Bone marrow (tissue), 2 donors: Measurements from ENCODE around the gene CECR2.

ENCODE experiments used
- DNase-seq, 2 donors: peaks; one replicate each; lab custom pipeline; 2025; lab: John Stamatoyannopoulos, UW

CECR2 gene

DNA sequence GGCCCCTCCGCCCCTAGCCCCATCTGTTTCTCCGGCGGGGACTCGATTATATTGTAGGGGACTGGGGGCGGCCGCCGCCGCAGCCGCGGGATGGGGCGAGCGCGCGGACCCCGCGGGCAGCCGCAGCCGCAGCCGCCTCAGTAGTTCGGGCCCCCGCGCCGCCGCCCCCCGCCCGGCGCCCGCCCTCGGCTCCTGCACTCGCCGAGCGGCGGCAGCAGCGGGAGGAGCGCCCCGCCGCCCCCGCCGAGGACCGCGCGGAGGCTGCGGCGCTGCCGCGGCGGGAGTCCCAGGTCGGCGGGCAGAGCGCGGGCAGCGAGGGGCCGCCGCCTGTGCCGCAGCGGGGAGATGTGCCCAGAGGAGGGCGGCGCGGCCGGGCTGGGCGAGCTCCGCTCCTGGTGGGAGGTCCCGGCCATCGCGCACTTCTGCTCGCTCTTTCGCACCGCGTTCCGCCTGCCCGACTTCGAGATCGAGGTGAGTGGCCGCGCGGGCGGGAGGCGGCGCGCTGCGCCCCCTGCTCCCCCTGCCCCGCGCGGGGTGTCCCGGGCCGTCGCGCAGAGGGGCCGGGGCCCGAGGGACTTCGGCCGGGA lies at the start of gene CECR2:
TSS of gene CECR2 (plus strand) at position 22 of the 587 bp plus-strand sequence. CDS start at position 346, 324 bp downstream.
- no peak for DNase-seq

DNA sequence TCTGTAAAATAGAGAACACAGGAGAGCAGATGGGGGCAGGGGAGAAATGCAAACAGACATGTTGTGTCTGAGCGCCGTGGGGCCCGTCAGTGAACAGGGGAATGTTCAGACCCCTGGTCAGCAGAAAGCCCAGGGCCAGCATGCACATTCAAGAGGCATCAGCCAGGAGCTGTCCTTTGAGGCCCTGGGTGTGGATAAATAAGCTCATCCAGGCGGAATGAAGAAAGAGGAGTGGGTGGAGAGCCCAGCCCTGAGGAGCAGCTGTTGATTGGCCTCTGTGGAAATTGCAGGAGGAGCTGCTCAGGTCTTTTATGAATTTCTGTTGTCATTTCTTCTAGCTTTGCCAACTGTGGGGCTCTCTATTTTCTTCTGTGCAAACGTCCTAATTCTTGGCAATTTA lies 49.7 kb upstream of the CECR2 start:
- DNase-seq, result no peak

DNA sequence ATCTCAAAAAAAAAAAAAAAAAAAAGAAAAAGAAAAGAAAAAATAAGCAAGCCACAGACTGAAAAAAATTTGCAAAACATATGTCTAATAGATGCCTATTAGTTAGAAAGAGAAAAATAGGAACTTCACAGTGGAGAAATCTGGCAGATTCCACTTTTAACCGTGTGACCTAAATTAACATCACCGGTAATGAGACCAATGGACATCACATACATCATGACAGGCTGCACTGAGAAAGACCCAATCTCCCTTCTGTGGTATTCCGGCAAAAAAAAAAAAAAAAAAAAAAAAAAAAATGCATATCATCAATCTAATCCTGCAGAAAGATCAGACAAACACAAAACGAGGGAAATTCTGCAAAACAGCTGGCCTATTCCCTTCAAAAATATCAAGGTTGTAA lies 46.7 kb upstream of the CECR2 start:
- DNase-seq, result no peak

DNA sequence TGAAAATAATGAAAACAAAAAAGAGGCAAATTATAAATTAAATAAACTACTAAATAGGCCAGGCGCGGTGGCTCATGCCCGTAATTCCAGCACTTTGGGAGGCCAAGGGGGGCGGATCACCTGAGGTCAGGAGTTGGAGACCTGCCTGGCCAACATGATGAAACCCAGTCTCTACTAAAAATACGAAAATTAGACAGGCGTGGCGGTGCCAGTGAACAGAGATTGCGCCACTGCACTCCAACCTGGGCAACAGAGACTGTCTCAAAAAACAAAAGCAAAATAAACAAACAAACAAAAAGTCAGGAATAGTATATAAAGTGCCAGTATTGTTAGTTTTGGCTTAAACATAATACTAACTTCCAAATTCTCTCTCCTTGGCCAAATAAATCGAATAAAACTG lies 37.6 kb upstream of the CECR2 start:
- no peak for DNase-seq

DNA sequence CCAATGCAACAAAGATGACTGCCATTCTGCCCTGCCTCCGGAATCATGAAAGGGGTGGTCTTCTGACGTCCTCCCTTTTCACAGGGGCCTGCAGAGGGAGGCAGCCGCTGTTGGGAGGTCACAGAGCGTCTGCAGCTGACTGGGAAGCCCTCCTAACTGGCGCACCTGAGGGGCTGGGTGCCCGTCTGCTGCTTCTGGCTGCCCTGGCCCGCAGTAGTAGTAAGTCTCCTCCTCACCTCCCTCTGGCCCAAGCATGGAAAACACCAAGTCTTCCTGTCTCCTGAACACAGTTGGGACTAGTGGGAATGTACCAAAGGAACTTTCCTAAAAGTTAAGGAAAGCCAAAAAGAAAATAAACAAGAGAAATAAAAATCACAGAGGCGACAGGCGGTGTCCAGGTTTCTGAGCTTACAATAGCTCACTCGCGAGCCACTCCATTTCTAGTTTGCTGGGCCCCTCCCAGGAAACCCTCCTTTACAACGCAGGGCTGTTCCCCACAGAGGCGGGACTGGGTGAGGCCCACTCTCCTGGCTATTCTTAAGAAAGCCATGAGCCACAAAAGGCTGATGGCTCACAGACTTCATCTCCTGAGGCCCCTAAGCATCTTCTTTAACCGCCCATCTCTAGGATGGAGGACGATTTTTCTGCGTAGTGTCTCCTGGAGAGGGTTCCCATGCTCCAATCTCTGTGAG lies 37.0 kb upstream of the CECR2 start:
- DNase-seq, result no peak

DNA sequence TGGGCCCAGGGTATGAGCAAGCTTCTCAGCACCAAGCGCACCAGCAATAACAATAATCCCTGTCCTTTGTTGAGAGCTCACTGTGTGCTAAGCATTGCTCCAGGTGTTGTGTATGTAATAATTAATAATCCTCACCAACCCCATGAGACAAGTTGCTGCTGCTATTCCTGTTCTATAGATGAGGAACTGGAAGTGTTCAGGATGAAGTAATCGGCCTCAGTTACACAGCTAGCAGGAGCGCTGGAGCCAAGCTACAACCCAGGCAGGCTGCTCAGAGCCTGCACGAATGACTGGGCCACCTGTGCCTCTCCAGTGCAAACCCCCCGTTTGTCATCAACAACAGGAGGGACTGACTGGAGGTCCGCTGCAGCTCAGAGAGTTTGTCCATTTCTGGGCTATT lies 35.2 kb upstream of the CECR2 start:
- DNase-seq, result no peak

DNA sequence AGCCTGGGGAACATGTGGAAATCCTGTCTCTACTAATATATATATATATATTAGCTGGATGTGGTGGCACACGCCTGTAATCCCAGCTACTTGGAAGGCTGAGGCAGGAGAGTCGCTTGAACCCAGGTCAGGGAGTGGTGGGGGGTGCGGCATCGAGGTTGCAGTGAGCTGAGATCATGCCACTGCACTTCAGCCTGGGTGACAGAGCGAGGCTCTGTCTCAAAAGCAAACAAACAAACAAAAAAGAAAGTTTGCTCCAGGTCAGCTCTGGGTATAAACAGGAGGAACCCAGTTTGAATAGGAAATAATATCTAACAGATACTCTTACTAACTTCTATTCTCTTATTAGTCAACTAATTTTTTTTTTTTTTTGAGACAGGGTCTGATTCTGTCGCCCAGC lies 34.3 kb upstream of the CECR2 start:
- DNase-seq, result no peak

DNA sequence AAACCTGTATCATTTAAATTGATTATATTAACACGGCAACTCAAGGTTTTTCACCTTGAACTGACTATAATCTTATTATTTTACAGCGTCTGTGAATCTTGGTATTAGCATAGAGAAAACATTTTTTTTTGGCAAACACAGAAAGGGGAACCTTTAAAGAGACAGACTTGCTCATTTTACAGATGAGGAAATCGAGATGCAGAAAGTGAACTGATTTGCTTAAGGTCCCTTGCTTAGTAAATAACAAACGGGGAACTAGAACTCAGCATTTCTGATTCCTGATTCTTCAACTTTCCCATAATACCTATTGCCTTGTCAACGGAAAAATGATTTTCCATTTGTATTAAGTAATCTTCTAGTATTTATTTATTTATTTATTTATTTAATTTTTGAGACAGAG lies 33.2 kb upstream of the CECR2 start:
- no peak for DNase-seq

DNA sequence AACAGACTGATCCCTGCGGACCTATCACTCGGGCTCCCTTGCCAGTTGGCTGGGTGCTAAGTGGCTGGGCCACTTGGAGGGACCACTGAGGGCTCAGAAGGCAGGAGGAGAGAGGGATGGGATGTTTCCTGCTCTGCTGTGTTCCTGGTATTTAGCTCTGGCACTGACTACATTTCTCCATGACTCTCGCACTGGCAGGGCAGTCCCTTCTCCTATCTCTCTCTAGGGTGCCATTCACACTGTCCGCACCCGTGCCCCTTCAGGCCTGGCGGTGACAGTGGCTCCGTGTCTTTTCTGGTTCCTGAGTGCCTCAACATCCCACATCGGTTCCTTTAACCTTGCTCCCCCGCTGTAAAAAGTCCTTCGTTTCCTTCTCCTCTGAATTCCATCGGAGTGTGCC lies 31.6 kb upstream of the CECR2 start:
- DNase-seq, result no peak

DNA sequence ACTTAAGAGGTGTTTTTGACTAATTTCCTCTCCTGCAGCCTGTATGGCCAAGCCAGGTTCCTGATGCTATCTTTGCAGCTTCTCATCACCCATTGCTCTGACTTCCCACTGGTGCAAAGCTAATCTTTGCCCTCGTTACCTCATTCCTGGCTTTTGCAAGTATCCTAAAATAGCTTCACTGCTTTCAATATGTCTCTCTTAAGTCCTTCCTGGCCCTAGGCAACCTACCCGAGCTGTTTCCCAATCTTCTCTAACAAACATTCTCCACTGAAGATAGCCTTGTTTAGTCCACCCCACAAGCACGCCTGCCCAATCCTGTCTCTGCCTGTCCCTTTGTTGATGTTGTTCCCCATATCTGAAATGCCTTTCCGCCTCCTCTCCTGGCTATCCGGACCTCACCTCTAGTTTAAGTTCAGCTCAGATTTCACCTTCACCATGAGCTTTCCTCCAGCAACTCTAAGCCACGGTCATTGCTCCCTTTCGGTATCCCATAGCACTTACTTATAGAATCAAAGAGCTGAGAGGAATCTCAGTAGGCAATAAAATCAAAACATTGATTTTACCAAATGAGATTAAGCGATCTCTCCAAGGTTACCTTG lies 30.1 kb upstream of the CECR2 start:
- DNase-seq, result no peak

DNA sequence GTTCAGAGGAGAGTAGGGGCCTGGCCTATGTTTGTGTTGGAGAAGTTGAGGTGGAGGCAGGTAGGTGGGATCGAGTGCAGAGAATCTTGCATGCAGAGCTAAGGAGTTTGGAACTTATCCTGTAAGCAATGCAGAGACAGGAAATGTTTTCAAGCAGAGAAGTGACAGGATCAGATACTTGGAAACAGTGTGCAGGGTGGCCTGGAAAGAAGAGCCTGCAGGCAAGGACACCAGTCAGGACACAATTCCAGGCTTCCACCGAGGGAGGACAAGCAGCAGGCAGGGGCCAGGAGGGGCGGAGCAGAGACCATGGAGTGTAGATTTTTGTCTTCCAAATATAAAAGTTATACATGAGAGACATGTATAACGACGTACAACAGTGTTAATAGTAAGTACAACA lies 26.9 kb upstream of the CECR2 start:
- no peak for DNase-seq

DNA sequence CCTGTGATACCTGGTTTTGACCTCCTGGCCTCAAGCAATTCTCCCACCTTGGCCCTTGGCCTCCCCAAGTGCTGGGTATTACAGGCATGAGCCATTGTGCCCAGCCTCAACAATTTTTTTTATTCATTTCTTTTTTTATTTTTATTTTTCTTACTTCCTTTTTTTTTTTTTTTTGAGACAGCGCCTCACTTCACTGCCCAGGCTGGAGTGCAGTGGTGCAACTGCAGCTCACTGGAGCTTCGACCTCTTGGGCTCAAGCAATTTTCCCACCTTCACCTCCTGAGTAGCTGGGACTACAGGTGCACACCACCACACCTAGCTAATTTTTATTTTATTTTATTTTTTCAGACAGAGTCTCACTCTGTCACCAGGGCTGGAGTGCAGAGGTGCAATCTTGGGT lies 25.5 kb upstream of the CECR2 start:
- DNase-seq, result no peak

DNA sequence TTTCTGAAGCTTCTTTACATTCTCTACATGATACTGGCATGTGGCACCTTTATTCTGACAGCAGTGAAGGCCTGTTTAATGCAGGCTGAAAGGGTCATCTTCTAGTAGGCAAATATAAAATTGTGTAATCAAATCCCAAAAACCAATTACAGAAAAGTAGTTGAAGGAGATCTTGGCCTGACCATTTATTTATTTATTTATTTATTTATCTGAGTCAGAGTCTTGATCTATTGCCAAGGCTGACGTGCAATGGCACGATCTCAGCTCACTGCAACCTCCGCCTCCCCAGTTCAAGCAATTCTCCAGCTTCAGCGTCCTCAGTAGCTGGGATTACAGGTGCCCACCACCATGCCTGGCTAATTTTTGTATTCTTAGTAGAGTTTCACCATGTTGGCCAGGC lies 22.7 kb upstream of the CECR2 start:
- DNase-seq, result no peak

DNA sequence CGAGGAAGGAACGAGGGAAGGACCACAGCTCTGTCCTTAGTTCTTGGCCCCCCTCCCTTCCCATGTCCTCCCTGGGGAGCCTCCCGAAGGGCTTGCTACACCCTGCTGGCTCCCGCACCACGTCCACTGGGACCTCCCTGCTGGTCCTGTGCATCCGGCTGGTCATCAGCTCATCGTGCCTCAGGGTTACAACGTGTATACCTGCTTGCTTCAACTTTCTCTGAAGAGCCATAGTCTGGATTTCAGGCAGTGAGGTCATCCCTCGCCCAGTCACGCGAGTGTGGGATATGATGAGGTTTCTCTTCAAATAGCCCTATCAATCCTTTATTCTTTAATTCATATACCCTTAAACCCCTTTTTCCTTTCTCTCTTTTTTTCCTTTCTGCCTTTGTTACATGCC lies 21.5 kb upstream of the CECR2 start:
- DNase-seq, result no peak

DNA sequence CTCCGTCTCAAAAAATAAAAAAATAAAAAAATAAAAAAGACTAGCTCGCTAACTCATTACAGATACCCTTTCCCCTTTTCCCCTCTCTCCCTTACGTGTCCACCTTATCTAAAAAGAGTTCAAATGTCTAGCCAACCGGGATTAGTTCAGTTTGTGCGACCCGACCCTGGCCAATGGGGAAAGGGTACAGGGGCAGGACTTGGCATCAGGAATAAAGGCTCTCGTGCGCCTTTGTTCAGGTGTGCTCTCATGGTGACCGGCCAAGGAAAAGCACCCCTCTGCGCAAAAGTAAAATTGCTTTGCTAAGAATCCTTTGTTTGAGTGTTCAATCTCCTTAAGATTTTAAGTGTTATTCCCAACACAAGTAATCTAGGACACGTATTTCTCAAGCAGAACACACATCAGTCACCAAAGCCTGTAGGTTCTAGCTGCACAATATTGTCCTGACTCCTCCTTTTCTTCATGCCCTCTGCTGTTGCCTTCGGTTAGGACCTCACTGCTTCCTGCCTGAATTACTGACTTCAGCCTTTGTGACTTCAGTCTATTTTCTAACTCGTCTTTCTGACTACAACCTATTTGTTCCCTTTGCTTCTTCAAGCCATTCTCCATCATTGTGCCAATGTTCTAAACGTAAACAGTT lies 20.7 kb upstream of the CECR2 start:
- DNase-seq, result no peak

DNA sequence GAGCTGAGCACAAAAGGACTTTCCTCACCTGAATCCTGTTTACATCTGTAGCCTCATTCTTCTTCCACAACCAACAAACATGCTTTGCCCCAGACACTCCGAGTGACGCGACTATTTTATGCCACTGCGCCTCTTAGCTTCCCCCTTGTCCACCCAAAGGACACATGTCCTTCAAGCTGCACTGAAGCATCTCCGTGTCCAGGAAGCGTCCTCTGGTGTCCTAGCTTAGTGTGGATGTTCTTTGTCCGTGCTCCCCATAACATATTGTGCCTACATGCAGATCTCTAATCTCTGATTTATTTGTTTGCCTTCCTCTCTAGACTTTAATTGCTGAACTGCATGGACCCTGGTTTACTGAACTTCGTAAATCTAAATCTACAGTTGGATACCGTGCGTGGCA lies 20.1 kb upstream of the CECR2 start:
- DNase-seq, result no peak

DNA sequence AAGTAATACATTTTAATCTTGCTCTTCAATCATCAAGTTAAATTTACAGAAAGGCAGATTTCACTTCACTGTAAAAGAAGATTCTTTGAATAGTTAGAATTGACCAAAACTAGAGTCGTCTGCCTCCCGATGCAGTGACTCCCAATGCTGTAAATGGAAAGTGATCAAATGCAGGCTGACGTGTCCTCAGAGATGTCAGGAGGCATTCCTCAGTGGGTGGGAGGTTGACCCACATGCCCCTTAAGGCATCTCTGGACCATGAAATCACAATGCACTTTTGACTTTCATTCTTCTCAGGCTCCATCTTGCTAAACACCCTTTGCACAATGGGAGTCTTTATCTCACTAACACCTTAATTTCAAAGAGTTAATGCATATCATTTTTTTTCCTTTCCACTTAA lies 19.0 kb upstream of the CECR2 start:
- no peak for DNase-seq

DNA sequence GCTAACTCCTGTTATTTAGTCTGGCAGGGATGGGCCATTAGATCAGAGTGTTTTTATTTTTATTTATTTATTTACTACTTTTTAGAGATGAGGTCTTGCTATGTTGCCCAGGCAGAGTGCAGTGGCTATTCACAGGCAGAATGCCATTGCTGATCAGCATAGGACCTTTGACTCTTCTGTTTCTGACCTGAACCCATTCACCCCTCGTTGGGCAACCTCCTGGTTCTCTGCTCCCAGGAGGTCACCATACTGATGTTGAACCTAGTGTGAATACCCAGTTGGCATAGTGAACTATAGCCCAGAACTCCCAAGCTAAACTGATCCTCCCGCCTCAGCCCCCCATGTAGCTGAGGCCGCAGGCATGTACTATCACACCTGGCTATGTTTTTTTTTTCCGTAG lies 16.5 kb upstream of the CECR2 start:
- DNase-seq, result no peak

DNA sequence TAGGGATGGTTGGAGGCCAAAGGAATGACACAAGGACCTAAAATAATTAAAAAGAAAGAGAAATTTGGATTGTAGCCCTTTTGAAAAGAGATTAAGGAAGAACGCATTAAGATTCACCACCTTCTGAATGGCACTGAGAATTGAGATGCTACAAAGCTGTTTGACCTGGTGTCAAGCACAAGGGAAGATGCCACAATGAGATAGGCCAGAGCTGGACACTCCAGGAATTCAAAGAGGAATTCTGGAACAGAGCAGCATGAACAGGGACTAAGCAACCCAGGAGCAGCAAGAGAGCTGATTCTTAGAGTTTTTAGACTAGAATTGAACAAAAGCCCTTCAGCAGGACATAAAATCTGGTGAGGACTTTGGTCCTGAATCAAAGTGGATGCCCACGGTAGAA lies 11.6 kb upstream of the CECR2 start:
- no peak for DNase-seq

DNA sequence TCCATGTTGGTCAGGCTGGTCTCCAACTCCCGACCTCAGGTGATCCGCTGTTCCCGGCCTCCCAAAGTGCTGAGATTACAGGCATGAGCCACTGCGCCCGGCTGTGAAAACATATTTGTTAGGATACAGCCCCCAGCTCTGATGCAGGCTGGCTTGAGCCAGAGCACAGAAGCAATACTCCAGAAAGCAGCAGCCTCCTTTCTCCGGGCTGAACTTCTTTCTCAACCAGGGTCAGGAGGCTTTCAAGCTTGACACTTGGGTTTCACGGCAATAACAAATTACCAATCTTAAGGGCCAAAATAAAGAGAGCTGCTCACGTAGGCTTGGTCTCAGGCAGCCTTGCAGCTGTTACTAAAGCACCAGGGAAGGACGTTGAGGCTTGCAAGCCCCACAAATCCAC lies 10.8 kb upstream of the CECR2 start:
- no peak for DNase-seq

DNA sequence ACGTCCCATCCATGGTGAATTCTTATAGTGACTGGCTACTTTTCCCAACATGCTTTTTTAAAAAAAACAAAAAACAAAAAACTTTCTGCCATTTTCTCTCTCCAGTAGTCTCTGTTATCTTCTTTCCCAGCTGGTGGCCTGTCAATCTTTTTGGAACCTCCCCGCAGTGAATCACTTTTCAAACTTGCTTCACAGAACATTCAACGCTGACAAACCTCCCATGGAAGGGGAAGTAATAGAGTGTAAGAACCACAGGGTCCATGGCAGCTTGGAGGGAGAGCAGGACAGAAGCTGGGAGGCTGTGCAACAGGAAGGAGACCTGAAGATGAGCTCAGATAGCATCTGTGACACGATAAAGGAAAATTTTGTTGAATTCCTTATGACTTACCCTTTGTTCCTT lies 9.8 kb upstream of the CECR2 start:
- no peak for DNase-seq

DNA sequence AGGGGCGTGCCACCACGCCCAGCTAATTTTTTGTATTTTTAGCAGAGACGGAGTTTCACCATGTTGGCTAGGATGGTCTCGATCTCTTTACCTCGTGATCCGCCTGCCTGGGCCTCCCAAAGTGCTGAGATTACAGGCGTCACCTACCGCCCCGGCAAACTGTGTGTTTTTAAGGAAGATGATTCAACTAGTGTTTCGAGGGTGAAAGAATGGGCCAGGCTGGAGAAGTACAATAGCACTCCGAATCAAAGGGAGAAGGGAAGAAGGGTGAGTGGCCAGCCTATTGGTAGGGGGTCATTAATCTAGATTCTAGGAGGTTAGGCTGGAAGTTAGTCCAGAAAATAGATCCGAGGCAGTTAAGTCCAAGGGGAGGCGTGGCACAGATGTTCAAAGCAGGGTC lies 2.9 kb upstream of the CECR2 start:
- no peak for DNase-seq

DNA sequence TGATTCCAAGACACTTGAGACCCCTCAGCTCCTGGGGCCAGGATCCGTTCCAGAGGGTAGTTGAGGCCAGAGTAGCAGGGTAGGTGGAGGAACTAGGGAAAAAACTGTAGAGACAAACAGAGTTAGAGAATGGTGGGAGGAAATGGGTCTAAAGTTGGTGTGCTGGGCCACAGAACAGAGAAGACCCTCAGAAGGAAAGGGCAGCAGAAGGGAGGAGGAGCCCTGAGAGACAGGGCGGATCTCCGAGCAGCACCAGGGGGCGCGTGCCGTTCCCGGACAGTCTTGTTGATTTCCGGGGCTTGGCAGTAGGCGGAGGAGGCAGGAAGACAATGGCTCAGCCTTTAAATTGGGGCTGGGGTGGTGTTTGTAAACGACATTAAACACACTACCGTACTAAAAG lies 2.4 kb upstream of the CECR2 start:
- DNase-seq, result no peak
